H9 (cell line): ENCODE data around the gene WWC2. TPM values are rescaled to one million over a fixed set of nuclear protein-coding genes. Genes with fewer than 3 reads are reported as not detected.

ENCODE experiments used
- DNase-seq: peaks from one replicate; pipeline ENCODE4 v3.0.0-alpha.2; 2017
- H2AFZ ChIP-seq: one replicate; pipeline ENCODE4 v1.6.1; 2013; ENCODE audit warnings: mild to moderate bottlenecking, low read length, control low read depth, moderate library complexity
- H2AK5ac ChIP-seq: 2 replicates; pipeline ENCODE4 v1.6.1; 2013; ENCODE audit warnings: low read length, control low read depth, mixed read lengths; ENCODE audit not compliant: insufficient read length
- H2BK120ac ChIP-seq: one replicate; pipeline ENCODE4 v1.6.1; 2013; ENCODE audit warnings: low read depth, mild to moderate bottlenecking, low read length, control low read depth, inconsistent platforms; ENCODE audit not compliant: poor library complexity, severe bottlenecking
- H2BK12ac ChIP-seq: 2 replicates; pipeline ENCODE4 v1.6.1; 2013; ENCODE audit warnings: low read length, control low read depth, mixed read lengths, low read depth; ENCODE audit not compliant: insufficient read length
- H2BK15ac ChIP-seq: 2 replicates; pipeline ENCODE4 v1.6.1; 2013; ENCODE audit warnings: low read depth, low read length, control low read depth
- H2BK20ac ChIP-seq: one replicate; pipeline ENCODE4 v1.6.1; 2013; ENCODE audit warnings: low read depth, mild to moderate bottlenecking, low read length, control low read depth, inconsistent platforms; ENCODE audit not compliant: poor library complexity, severe bottlenecking
- H2BK5ac ChIP-seq: 2 replicates; pipeline ENCODE4 v1.6.1; 2013; ENCODE audit warnings: low read length, control low read depth, mixed read lengths; ENCODE audit not compliant: insufficient read length
- H3K14ac ChIP-seq: 2 replicates; pipeline ENCODE4 v1.6.1; 2013; ENCODE audit warnings: low read length, control low read depth; ENCODE audit not compliant: insufficient read depth
- H3K18ac ChIP-seq: 2 replicates; pipeline ENCODE4 v1.6.1; 2013; ENCODE audit warnings: low read depth, mild to moderate bottlenecking, mixed read lengths, low read length, control low read depth; ENCODE audit not compliant: insufficient read length
- H3K23ac ChIP-seq: 2 replicates; pipeline ENCODE4 v1.6.1; 2013; ENCODE audit warnings: low read length, control low read depth, mixed read lengths, low read depth; ENCODE audit not compliant: insufficient read length
- H3K23me2 ChIP-seq: 2 replicates; pipeline ENCODE4 v1.6.1; 2013; ENCODE audit warnings: low read depth, mild to moderate bottlenecking, mixed read lengths, low read length, control low read depth; ENCODE audit not compliant: insufficient read length, poor library complexity, severe bottlenecking
- H3K27ac ChIP-seq: 2 replicates; pipeline ENCODE4 v1.5.1; 2013; ENCODE audit warnings: low read length, control low read depth, mixed read lengths, low read depth; ENCODE audit not compliant: insufficient read length
- H3K27me3 ChIP-seq: 2 replicates; pipeline ENCODE4 v1.6.1; 2013; ENCODE audit warnings: low read length, control low read depth, inconsistent platforms; ENCODE audit not compliant: insufficient read depth
- H3K4ac ChIP-seq: 2 replicates; pipeline ENCODE4 v1.6.1; 2013; ENCODE audit warnings: low read depth, mild to moderate bottlenecking, control low read depth, inconsistent platforms, low read length, moderate library complexity
- H3K4me1 ChIP-seq: 2 replicates; pipeline ENCODE4 v1.6.1; 2013; ENCODE audit warnings: low read length, control low read depth, inconsistent platforms; ENCODE audit not compliant: insufficient read depth
- H3K4me2 ChIP-seq: 2 replicates; pipeline ENCODE4 v1.6.1; 2013; ENCODE audit warnings: low read length, control low read depth, mixed read lengths; ENCODE audit not compliant: insufficient read length, insufficient read depth
- H3K56ac ChIP-seq: 2 replicates; pipeline ENCODE4 v1.6.1; 2013; ENCODE audit warnings: low read depth, mild to moderate bottlenecking, mixed read lengths, low read length, control low read depth; ENCODE audit not compliant: insufficient read length
- H3K79me1 ChIP-seq: 2 replicates; pipeline ENCODE4 v1.6.1; 2013; ENCODE audit warnings: low read depth, mild to moderate bottlenecking, moderate library complexity, low read length, control low read depth, inconsistent platforms; ENCODE audit not compliant: insufficient read depth, poor library complexity, severe bottlenecking
- H3K79me2 ChIP-seq: 2 replicates; pipeline ENCODE4 v1.6.1; 2013; ENCODE audit warnings: low read length, control low read depth, inconsistent platforms; ENCODE audit not compliant: insufficient read depth
- H3K9ac ChIP-seq: 2 replicates; pipeline ENCODE4 v1.6.1; 2013; ENCODE audit warnings: low read length, control low read depth, mixed read lengths; ENCODE audit not compliant: insufficient read length; ENCODE audit errors: extremely low read depth
- H3K9me3 ChIP-seq: one replicate; pipeline ENCODE4 v1.6.1; 2013; ENCODE audit warnings: low read depth, low read length, inconsistent platforms; ENCODE audit not compliant: control insufficient read depth
- H3T11ph ChIP-seq: one replicate; pipeline ENCODE4 v1.6.1; 2013; ENCODE audit warnings: mild to moderate bottlenecking, low read length, control low read depth, inconsistent platforms
- H4K20me1 ChIP-seq: one replicate; pipeline ENCODE4 v1.6.1; 2013; ENCODE audit not compliant: control insufficient read depth, insufficient read length, insufficient read depth
- H4K5ac ChIP-seq: 2 replicates; pipeline ENCODE4 v1.6.1; 2013; ENCODE audit warnings: low read depth, mild to moderate bottlenecking, mixed read lengths, low read length, control low read depth; ENCODE audit not compliant: insufficient read length
- H4K8ac ChIP-seq: replicated peaks from 2 replicates; pipeline ENCODE4 v1.6.1; 2013; ENCODE audit warnings: low read length, control low read depth, mixed read lengths, low read depth; ENCODE audit not compliant: insufficient read length
- H4K91ac ChIP-seq: 2 replicates; pipeline ENCODE4 v1.6.1; 2013; ENCODE audit warnings: low read depth, mild to moderate bottlenecking, moderate library complexity, mixed read lengths, low read length, control low read depth; ENCODE audit not compliant: insufficient read length
- H3K27ac Mint-ChIP-seq, 3 experiments: 2 replicates in 2 of 3; 3 replicates in 1 of 3; pipeline ENCODE4 v1.8.0; 2020 to 2021; ENCODE audit warnings: mixed read lengths in 3 of 3, mild to moderate bottlenecking in 1 of 3, moderate library complexity in 1 of 3
- H3K27me3 Mint-ChIP-seq: 2 replicates; pipeline ENCODE4 v1.8.0; 2021; ENCODE audit warnings: low read depth, mild to moderate bottlenecking, moderate library complexity, mixed read lengths
- H3K36me3 Mint-ChIP-seq, 3 experiments: 2 replicates in 2 of 3; 3 replicates in 1 of 3; pipeline ENCODE4 v1.8.0; 2020 to 2021; ENCODE audit warnings: low read depth in 3 of 3, mixed read lengths in 3 of 3; ENCODE audit not compliant: insufficient read depth in 1 of 3
- H3K4me1 Mint-ChIP-seq, 2 experiments: 2 replicates each; pipeline ENCODE4 v1.8.0; 2020; ENCODE audit warnings: mixed read lengths in 2 of 2
- H3K4me3 Mint-ChIP-seq, 2 experiments: 2 replicates in 1 of 2; 3 replicates in 1 of 2; pipeline ENCODE4 v1.8.0; 2020 to 2021; ENCODE audit warnings: mild to moderate bottlenecking in 2 of 2, mixed read lengths in 2 of 2, moderate library complexity in 1 of 2
- H3K9me3 Mint-ChIP-seq, 2 experiments: 2 replicates in 1 of 2; 3 replicates in 1 of 2; pipeline ENCODE4 v1.8.0; 2020; ENCODE audit warnings: mild to moderate bottlenecking in 2 of 2, mixed read lengths in 2 of 2, moderate library complexity in 1 of 2
- whole genome bisulfite sequencing: extraction: QIAGEN DNeasy Blood & Tissue Kit; methylation state at CpG from one replicate; pipeline ENCODE4 v1.1.7; 2013; ENCODE audit warnings: missing lambda C conversion rate, low lambda C conversion rate, mixed read lengths; ENCODE audit not compliant: insufficient read length; ENCODE audit errors: extremely low coverage; 5-methylcytosine and 5-hydroxymethylcytosine counted together
- total RNA-seq: library from RNA; stranded (reverse); gene quantifications from 2 replicates; pipeline ENCODE4 v1.2.1, GENCODE V29; 2021
- TF ChIP-seq, protein P1 (sequence below): fragments of 200-600 bp; sonication (generic); conservative IDR thresholded peaks from 3 replicates; pipeline ENCODE4 v1.8.0; 2021; ENCODE audit warnings: antibody characterized with exemption, mild to moderate bottlenecking

WWC2 gene
- total RNA-seq, 1 experiment from 2014 or later = 106 TPM

DNA sequence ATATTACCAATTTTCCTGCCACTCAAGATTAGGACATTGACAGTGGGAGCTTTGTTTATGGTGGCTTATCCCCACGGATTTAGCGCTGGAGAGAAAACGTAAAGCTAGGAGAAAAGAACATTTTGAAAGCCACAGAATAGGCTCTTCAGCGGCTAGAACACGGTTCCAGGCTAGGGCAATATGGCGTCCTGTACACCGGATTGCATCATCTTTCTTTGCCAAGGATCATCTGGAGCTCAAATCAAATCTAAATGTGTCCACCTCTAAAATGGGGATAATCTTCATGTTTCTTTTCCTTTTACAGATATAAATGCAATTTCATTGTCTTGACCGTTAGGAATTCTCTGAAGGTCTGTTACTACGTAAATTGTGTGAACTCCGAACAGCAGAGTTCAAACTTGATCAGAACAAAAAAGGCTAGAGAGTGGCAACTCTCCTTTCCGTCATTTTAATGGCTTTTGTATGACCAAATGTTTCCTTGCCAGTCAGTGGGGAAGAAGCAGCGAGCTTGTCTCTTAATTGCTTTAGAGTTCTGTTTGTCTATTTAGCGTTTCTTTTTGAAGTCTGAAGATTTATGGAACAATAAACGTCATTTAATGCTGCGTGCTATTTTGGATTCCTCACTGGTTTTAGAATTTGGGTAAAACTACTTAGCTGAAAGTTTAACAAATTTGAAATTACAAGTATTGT lies 2.6 kb upstream of the WWC2 start:
- Histone ChIP-seq H3K23ac (no peak overlapping the region), H3K4me2 (peak overlapping the region; percentile 71), H3K27ac (no peak overlapping the region), H3K14ac (no peak overlapping the region; the same call in 1 of the 2 replicates), H2BK120ac (no peak overlapping the region), H3K4me1 (0 out of 2 replicates have a peak, but pooled peaks cover 6% of the 10 kb centered on the region), H3K79me2 (peaks cover 9% of the 10 kb centered on the region; the same call in 1 of the 2 replicates), H3K4ac (no peak overlapping the region), H4K5ac (peak overlapping the region; percentile 89), H4K8ac (no peak overlapping the region), H3K79me1 (no peaks in the 10 kb centered on the region), H3K9ac (peak overlapping the region; percentile 47), H3K23me2 (peaks cover 18% of the 10 kb centered on the region), H2AK5ac (no peak overlapping the region), H3T11ph (no peak overlapping the region), H3K56ac (no peak overlapping the region), H2BK15ac (no peak overlapping the region), H3K27me3 (no peaks in the 10 kb centered on the region), H2BK20ac (no peak overlapping the region), H4K20me1 (no peaks in the 10 kb centered on the region), H2AFZ (no peak overlapping the region), H3K9me3 (no peaks in the 10 kb centered on the region), H3K18ac (peak overlapping the region; percentile 69), H4K91ac (no peak overlapping the region), H2BK12ac (no peak overlapping the region), H2BK5ac (no peak overlapping the region)
- TF ChIP-seq, protein P1, sequence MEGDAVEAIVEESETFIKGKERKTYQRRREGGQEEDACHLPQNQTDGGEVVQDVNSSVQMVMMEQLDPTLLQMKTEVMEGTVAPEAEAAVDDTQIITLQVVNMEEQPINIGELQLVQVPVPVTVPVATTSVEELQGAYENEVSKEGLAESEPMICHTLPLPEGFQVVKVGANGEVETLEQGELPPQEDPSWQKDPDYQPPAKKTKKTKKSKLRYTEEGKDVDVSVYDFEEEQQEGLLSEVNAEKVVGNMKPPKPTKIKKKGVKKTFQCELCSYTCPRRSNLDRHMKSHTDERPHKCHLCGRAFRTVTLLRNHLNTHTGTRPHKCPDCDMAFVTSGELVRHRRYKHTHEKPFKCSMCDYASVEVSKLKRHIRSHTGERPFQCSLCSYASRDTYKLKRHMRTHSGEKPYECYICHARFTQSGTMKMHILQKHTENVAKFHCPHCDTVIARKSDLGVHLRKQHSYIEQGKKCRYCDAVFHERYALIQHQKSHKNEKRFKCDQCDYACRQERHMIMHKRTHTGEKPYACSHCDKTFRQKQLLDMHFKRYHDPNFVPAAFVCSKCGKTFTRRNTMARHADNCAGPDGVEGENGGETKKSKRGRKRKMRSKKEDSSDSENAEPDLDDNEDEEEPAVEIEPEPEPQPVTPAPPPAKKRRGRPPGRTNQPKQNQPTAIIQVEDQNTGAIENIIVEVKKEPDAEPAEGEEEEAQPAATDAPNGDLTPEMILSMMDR = no peak
- Mint-ChIP-seq H3K9me3 (no peaks in the 10 kb centered on the region), H3K4me3 (peak overlapping the region; percentile 79 to 90; a peak in 4 of 5 replicates), H3K27me3 (no peaks in the 10 kb centered on the region), H3K27ac (peak overlapping the region in 1 of 3 experiments; percentile 99; a peak in 2 of 7 replicates), H3K36me3 (peaks cover 0 to 3% (median 0%) of the 10 kb centered on the region in 3 experiments; a peak in 2 of 7 replicates), H3K4me1 (peaks cover 24 to 31% of the 10 kb centered on the region in 2 experiments)
- no peak for DNase-seq
- WGBS = no CpG with 5 or more reads among the region's 15 CpGs
